RPMI8226 (cell line): ENCODE results near the gene KIF5C.
"Not testable (repeated sequence)": the region's sequence is repeated elsewhere in the genome, so short reads cannot be mapped to it uniquely, and the experiment has no call there.

Experiments
- DNase-seq: peaks from one replicate; pipeline ENCODE4 v3.0.0-alpha.2; 2015

The KIF5C gene

DNA sequence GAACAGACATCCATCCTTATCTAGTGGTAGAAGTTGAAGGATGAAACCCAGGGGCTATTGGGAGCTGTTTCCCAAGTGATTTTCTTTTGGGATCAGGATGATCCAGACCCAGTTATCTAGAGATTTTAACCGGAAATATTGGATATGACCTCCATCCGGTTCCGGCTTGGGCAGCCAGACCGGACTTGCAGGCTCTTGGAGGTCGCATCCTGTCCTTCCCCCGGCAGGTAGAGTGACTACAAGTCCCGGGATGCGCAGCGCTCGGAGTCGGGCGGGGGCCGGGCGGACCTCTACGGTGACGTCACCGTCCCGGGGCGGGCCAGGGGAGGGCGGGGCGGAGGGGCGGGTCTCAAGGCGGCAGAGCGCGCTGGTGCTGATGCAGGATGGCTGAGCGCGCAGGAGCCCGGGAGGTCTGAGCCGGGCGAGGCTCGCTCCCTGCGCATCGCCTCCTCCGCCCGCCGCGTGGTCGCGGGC lies at the start of gene KIF5C:
Gene KIF5C (plus strand): TSS at position 360 of the 474 bp plus-strand sequence. CDS start 391 bp downstream, outside the sequence.
- peak; percentile 83 for DNase-seq

DNA sequence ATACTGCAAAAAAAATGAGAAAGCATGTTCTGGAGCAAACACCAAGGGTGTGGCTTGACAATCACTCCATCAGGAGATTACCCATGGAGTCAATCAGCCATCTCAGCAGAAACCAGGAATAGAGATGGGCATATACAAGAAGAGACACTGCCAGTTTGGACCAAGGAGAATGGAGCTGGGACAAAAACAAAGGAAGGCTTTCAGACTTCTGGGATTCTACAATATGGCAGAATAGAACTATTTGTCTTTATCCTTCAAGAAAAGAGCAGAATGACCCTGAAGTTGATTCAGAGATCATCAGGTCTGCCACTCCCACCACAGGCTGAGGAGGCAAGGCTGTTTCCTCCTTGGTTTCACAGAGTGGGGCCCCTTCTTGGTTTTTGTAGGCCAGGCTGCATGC lies 48.2 kb upstream of the KIF5C start:
- no peak for DNase-seq

DNA sequence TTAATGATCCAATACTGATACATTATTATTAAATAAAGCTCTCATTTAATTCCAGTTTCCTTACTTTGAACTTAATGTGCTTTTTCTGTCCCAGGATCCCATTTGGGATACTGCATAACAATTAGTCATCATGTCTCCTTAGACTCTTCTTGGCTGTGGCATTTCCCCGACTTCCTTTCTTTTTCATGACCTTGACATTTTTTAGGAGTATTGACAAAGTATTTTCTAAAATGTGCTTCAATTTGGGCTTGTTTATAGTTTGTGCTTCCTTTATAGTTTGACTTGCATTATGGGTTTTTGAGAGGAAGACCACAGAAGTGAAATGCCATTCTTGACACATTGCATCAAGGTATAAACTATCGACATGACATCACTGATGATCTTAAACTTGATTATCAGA lies 46.1 kb upstream of the KIF5C start:
- DNase-seq = no peak

DNA sequence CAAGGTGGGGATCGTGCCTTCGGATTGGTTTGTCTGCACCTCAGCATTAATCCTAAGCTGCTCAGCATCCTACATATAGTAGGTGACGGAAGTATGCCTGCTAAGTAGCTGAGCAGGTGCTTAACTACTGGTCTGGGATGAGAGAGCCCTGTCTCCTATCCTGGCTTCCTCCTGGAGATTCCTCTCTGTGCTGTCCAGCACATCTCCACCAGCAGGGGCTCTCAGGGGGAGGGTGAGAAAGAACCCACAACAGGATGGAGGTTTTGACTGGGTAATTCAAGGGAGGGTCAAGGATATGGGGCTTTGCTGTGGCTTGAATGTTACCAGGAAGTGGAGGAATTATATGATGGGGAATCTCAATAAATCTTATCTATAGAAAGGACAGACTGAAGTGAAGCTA lies 45.4 kb upstream of the KIF5C start:
- no peak for DNase-seq

DNA sequence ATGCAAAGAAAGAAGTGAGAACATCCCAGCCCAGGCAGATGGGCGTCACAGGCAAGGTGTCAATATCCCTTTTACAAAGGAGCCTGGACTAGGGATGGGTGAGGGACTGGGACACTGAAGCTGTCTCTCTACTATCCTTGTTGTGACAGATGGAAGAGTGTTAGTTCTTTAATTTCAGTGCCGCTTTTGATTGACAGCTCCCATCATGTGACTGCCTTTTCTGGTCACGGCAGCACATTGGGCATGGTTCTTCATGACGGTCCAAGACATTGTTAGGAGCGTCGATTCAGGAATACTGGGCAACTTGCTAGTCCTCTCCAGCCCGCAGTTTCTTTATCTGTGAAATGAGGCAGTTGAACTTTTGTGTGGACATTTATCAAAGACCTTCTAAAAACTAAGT lies 42.4 kb upstream of the KIF5C start:
- DNase-seq = no peak

DNA sequence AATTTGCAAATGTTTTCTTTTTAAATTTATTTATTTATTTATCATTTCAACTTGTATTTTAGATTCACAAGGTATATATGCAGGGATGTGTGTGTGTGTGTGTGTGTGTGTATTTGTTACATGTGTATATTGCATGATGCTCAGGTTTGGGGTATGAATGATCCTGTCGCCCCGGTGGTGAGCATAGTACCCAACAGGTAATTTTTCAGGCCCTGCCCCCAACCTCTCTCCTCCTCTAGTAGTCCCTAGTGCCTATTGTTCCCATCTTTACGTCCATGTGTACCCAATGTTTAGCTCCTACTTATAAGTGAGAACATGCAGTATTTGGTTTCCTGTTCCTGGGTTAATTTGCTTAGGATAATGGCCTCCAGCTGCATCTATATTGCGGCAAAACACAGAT lies 33.0 kb upstream of the KIF5C start:
- DNase-seq = no peak

DNA sequence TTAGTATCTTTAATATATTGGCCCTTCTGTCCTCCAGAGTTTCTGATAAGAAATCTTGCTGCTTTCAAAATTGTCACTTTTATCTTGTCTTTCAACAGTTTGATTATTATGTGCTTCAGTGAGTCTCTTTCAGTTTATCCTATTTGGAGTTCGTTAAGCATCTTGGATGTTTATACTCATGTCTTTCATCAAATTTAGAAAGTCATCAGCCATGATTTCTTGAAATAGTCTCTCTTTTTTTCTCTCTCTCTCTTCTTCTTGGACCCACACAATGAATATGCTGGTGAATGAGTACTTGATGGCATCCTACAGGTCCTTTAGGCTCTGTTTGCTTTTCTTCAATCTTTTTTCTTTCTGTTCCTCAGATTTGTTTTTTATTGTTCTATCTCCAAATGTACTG lies 26.9 kb upstream of the KIF5C start:
- DNase-seq = no peak

DNA sequence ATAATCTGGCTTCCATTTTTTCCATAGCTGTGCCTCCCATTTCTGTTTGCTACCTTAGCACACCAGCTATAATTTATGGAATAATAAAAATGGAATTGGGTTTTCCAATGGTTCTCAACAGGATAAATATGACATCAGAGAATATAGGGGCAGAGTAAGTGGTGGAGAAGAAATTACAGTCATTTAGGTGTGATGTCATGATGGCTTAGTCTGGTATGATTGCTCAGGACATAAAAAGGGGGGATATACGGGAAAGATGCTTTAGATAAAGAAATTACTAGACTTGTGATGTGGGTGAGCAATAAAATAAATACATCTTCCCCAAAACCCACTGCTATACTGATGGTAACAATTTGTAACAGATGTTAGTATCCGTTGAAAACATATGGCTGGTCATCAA lies 21.6 kb upstream of the KIF5C start:
- no peak for DNase-seq

DNA sequence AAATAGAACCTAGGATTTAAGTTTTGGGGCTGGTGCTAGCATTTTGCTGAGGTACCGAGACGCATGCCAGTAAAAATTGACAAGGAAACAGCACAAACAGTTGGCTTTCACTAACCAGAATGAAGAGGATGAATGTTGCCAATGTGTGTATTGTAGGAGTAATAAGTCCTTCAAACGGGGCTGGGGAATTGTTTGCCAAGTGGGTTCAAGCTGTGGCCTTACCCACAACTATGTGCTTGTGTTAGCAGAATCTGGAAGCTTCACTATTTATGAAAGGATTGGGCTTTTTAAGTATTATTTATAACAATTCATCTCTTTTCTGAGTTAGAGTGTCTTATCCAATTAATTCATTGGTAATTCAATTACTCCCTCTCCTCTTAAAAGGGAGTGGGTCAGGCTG lies 15.0 kb upstream of the KIF5C start:
- DNase-seq = peak; percentile 13

DNA sequence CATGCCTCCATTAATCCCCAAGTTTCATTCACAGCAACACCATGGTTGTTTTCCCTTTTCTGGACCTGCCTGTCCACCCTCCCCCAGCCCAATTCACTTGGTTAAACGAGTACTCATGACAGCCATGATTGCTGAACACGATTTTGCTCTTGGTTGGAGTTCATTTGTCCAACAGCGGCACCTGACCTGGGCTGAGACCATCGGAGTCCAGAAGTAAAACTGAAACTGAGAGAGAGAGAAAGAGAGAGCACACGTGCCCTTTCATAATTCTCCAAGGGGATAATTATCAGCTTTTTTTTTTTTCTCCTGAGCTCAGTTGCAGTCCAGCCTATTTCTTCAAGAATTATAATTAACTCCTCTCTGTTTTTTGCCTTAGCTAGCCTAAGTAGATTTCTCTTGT lies 13.7 kb upstream of the KIF5C start:
- peak; percentile 60 for DNase-seq

DNA sequence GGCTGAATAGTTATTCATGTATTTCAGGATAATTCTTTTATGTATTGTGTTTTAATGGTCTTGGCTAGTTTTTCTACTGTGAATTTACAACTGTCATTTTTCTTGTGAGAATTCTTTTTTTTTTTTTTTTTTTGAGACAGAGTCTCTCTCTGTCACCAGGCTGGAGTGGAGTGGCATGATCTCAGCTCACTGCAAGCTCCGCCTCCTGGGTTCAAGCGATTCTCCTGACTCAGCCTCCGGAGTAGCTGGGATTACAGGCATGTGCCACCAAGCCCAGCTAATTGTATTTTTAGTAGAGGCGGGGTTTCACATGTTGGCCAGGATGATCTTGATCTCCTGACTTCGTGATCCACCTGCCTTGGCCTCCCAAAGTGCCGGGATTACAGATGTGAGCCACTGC lies 12.5 kb upstream of the KIF5C start:
- DNase-seq = not testable (repeated sequence)

DNA sequence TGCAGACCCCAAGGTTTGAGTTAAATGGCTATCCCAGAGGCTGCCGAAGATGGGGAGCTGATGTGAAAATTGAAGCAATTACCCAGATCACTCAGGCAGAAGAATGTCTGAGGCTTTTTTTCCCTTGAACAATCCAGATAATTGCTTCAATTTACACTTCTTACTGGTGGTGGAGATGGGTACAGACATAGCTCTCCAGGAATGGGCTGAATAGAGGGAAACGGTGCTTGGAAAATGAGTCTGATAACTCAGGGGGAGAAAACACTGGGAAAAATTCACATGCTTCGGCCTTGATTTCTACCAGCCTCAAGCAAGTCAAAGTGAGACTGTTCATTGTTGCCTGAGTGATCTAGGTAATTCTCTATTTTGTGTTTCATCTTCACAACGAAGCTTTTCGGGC lies 9.5 kb upstream of the KIF5C start:
- no peak for DNase-seq

DNA sequence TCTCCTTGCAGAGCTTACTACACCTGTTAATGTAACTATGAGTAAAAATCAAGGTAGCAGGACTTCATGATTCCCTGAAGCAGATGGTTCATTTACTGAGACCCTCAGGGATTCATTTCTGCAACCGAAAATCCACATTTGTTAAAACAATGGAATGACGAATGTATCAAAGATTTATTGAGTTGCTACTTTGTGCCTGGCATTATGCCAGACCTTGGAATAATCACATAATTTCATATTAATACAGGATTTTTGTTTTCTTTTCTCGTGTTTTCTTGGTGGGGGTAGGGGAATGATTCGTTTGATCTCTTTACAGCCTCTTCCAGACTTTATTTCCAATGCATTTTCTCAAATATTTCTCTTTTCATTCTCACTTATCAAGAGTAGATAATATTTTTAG lies 8.9 kb upstream of the KIF5C start:
- no peak for DNase-seq

DNA sequence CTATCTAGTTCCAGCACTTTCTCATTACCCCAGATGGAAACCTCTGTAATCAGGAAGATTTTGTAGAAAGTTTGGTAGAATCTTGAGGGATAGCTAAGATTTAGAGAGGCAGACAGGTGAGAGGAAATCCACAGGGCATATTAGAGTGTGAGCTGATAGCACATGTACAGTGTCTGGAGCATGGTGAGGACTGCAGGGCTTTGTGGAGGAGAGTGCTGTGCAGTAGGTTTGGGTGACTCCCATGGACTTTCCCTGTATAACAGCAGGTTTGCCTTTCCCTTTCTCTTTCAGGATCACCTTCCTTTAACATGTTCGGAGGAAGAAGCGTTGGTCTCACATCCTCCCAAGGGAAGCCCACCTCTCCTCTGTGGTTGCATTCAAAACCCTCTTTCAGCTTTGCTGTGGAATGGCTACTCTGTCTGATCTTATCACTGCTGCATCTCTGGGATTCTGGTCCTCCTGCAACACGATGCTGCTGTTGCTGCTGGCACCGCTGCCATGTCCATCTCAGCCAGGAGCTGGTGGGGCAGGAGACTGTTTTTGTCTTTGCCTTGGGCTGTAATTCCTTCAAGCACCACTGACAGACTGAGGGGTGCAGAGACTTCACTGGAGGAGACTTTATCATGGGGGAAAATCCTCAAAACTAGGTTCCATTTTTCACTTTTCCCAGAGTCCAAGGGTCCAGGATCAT lies 7.8 kb upstream of the KIF5C start:
- DNase-seq = no peak

DNA sequence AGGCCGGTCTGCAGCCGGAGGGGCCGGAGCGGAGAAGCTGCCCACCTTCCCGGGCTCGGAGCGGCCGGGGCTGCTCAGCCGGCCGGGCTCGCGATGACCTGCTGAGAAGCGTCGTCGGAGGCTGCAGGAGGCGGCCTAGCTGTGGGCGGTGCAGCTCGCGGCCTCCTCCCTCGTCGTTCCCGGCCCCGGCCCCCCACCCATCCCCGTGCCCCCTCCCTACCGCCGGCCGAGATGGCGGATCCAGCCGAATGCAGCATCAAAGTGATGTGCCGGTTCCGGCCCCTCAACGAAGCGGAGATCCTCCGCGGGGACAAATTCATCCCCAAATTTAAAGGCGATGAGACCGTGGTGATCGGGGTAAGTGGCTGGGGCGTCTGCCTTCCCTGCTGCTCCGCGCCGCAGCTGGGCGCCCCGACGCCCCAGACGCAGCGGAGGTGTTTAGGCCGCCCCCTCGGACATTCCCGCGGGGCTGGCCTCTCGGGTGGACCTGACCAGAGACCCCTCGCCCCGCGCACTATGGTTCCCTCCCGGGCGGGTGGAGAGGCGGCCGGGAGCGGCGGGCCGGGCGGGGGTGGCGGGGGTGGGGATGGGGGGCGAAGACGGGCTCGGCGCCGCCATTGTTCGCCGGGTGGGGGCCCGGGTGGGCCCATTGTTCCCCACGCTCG lies 492 bp downstream of the KIF5C start:
- DNase-seq = no peak

DNA sequence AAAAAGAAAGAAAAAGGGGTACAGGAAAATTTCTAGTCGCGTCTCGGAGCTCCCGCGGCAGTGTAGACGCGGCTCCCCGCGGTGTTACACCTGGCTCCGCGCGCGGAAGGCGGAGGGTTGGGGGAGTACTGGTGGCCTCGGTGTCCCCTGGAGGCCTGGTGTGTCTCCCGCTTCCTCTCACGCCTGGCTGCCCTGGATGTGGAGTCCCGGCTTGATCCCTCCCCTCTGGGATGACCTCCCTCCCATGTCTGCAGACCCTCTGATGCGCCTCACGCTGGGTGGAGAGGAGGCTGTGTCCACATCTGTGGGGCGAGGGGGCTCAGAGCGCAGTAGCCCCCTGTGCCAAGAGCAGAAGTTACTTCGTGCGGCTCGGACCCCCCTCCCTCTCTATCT lies 1.2 kb downstream of the KIF5C start:
- DNase-seq = no peak

DNA sequence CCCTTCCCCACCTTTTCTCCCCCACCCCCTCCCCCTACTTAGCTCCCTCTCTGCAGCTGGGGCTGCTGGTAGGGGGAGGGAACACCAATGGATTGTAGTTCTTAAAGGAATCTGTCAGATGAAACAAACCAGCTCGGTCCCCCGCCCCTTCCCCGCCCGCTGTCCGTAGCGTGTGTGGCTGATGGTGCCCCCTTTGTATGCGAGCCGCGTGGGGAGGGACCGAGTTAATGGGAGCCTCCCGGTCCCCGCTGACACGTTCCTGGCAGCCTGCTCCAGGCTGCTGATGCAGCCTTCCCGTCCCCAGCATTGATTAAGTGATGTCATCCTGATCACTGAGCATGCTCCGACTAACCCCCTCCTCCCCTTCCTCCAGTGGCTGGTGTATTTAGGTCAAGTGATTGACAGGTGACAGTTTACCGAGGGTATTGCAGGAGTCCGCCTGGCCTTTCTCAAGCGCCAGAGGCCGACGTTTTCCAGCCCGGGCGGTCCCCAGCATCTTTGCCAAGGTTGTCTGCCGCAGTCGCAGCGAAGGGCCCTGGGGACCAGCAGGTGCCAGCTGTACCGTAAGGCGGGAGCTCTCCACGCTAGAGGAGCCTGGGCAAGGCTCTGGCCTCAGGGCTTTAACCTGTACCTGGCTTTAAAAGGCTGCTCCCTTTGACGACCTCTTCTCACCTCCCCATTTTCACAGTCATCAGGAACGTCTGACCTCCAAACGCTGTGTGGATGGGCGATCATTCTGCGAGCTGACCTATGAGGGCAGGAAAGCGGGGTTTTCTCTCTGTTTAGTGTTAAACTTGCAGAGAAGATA lies 1.8 kb downstream of the KIF5C start:
- DNase-seq = no peak

DNA sequence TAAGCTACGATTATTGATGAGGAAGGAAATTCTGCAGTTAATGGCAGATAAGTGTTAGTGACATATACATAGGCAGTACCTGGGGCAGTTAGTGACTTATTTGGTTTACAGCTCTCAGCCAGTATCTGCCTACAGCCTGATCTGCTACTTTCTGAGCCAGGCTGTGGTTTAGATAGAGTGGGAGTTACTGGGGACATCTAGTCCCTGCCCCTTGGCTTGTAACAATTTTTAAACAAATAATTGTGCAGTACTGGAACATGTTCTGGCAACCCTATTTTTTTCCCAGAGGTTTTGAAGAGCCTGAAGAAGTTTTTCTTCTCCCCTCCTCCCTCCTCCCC lies 2.3 kb downstream of the KIF5C start:
- DNase-seq = no peak

DNA sequence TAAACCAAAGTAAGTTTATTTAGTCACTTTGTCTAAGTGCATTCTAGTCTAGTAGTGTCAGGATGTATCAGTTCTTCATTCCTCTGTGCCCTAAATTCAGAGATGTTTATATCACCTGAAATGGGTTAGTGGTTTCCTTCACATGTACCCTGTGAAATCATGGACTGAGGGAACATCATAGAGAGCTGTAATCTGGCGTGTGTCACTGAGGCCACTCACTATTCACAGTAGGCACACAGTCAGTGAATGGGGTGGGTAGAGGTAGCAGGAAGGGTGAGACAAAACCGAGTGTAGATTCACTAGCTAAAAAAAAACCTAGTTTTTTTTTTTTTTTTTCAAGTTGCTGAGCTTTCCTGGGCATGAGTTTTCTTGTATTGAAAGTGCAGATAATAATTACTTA lies 5.6 kb downstream of the KIF5C start:
- no peak for DNase-seq

DNA sequence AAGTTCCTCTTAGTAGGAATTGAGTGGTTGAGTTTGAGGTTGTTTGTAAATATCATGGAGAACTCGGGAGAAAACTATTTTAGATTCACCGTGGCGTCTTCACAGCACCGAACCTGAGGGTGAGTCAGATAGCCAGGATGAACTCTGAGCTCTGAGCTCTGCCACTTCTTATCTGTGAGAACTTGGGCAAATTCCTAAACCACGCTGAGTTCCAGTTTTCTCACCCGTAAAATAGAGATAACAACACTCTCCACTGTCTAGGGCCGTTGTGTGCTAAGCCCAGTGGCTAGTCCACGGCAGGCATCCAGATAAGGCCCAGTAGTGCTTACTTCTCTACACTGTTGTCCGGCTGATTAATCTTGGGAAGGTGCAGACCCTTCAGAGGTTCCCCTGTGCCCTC lies 7.0 kb downstream of the KIF5C start:
- DNase-seq = no peak

DNA sequence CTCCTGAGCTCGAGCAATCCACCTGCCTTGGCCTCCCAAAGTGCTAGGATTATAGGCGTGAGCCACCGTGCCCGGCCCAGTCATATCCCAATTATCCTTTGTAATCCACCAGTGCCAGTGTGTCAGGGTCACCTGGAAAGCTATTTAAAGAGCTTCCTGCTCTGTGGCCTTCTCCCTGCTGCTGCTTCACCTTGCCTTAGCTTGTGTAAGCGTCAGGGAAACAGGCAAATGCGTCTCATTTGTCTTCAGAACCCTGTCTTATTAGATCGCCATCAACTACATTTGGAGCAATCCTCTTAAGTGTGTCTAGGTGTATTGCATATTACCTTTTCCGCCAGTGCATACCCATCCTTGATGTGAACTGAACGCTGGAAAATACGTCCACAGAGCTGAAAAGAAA lies 10.2 kb downstream of the KIF5C start:
- no peak for DNase-seq

DNA sequence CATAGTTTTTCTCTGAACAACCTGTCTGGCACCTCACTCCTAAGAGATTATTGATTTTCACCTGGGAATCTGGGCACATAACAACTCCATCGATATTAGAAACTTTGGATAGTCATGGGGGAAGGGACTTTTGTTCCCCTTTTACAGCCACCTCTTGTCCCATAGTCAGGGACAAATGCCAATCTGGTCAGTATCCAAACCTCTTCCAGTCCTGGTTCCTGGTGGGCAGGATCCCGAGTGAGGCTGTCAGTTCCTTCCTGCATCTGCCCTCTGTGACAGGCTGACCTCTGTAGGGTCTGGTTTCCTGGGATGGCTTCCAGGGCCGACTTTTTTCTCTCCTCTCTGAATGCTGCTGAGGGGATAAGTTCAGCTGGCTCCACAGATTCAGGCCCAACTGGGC lies 11.0 kb downstream of the KIF5C start:
- DNase-seq = no peak

DNA sequence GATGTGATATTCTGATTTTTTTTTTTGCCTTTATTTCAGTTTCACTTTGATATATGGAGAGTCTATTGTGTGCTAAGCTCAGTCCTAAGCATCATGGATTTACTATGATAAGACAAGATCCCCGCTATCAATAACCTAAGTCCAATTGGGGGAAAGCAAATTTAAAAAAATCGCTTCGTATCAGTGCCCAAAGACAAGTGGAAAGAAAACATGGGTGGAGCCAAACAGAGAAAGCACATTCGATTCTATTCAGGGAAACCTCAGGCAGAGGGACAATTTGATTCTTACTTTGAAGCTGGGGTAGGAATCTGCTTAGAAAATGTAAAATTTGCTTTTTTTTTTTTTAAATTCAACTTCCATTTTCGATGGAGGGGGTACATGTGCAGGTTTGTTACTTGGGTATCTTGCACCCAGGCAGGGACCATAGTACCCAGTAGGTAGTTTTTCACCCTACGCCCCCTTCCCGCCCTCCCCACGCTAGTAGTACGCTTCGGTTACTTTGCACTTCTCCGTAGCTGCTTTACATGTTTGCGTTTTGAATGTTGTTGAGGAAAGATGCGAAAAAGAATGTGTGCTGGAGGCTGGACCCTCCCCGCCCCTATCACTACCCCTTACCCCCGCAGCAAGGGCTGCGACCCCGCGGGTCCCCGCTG lies 12.4 kb downstream of the KIF5C start:
- no peak for DNase-seq
